GM12892 (cell line): ENCODE results near the gene SPNS3.

Experiments used
- POLR2A ChIP-seq: IDR thresholded peaks from 2 replicates; pipeline ENCODE4 v1.6.1; 2011; ENCODE audit warnings: low read depth, low read length, control low read depth
- POLR2AphosphoS5 ChIP-seq: IDR thresholded peaks from 2 replicates; pipeline ENCODE4 v1.6.1; 2011; ENCODE audit warnings: low read depth, low read length, control low read depth
- TAF1 ChIP-seq: IDR thresholded peaks from 2 replicates; pipeline ENCODE4 v1.6.1; 2011; ENCODE audit warnings: low read depth, mild to moderate bottlenecking, control low read depth, low read length, borderline replicate concordance

DNA sequence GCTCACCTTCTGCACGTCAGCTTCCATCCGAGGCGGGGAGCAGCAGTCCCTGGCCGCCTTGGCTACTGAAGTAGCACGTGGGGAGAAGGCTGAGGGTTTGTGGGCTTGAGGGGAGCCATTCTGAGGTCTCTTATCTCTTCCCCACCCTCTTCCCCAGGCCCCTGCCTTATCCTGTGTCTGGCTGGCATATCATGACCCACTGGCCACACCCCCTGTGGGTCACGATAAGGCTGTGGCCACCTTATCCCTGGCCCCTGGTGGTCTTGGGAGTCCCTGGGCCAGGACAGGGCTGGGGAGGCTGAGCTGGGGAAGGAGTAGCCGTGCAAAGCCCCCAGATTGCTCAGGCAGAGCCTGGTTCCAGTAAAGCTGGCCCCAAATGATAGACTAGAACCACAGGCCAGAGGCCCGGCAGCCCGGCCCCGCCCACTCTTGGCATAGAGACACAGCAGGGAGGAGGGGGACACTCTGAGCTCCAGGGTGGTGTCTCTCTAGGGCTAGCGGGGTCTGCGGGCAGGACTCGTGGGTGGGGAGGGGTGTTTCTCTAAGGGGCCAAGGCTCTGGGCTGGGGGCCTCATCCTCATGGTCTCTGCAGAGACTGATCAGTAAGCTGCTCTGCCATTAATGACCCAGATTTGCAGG is 72.6 kb downstream of the SPNS3 start:
- TF ChIP-seq POLR2A (no peak), POLR2AphosphoS5 (no peak), TAF1 (no peak)
